Tibial nerve (tissue), 4 donors: Measurements from ENCODE around the gene LBP.

Experiments used
- EP300 ChIP-seq, 2 donors: sonication (generic); formaldehyde crosslinking; IDR thresholded peaks; one replicate each; pipeline ENCODE4 v1.6.1; 2017; ENCODE audit warnings: antibody characterized with exemption in 2 of 2, mild to moderate bottlenecking in 1 of 2
- POLR2A ChIP-seq, 2 donors: fragments of 450-650 bp; IDR thresholded peaks; one replicate each; pipeline ENCODE4 v1.6.1; 2017; ENCODE audit warnings: antibody characterized with exemption in 2 of 2, mild to moderate bottlenecking in 2 of 2, moderate library complexity in 2 of 2
- TF ChIP-seq, protein P1 (sequence below), 5 experiments: fragments of 200-600 bp in 3 of 5; fragments of 450-650 bp in 2 of 5; sonication (generic) in 3 of 5; IDR thresholded peaks; one replicate each; pipeline ENCODE4 v1.5.1; 2016 to 2019; ENCODE audit warnings: antibody characterized with exemption in 5 of 5, mild to moderate bottlenecking in 3 of 5, moderate library complexity in 2 of 5

DNA sequence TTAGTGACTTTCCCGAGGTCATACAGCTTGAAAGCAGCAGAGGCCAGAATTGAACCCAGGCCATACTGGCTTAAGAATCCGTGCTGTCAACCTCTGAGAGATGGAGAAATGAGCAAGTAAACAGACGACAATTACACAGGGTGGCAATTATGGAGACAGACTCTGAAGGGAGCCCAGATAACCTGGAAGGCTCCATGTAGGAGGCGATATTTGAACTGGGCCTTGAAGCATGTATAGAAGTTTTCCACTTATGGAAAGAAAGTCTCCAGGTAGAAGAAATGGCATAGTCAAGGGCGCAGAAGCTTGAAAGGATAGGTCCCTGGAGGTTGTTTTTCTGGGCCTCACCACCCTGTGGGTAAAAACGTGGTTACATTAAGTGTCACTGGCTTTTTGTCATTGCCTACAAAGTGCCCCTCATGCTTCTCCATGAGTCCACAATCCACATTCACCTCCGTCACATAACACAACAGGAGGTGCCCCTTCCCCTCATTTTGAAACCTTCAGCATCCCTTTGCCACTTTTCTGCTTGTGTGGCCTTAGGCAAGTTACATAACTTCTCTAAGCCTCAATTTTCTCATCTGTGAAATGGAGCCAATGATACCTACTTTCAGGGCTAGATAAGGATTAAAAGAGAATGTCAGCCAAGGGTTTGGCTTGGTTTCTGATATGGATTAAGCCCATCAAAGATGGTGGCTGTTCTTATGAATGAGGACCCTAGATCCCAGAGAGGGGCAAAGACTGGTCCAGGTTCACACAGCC lies 48.2 kb upstream of the LBP start:
- TF ChIP-seq, protein P1, sequence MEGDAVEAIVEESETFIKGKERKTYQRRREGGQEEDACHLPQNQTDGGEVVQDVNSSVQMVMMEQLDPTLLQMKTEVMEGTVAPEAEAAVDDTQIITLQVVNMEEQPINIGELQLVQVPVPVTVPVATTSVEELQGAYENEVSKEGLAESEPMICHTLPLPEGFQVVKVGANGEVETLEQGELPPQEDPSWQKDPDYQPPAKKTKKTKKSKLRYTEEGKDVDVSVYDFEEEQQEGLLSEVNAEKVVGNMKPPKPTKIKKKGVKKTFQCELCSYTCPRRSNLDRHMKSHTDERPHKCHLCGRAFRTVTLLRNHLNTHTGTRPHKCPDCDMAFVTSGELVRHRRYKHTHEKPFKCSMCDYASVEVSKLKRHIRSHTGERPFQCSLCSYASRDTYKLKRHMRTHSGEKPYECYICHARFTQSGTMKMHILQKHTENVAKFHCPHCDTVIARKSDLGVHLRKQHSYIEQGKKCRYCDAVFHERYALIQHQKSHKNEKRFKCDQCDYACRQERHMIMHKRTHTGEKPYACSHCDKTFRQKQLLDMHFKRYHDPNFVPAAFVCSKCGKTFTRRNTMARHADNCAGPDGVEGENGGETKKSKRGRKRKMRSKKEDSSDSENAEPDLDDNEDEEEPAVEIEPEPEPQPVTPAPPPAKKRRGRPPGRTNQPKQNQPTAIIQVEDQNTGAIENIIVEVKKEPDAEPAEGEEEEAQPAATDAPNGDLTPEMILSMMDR (IDR thresholded peaks at IDR 0.05), result no peak
- no peak for TF ChIP-seq POLR2A (IDR thresholded peaks at IDR 0.05)
- TF ChIP-seq EP300 (IDR thresholded peaks at IDR 0.05), result no peak
